Natural killer cell (primary cell): Measurements from ENCODE around the gene MEIOC. TPM values are rescaled to one million over a fixed set of nuclear protein-coding genes. Genes with fewer than 3 reads are reported as not detected.
A peak's percentile ranks its signal among the peaks of the same experiment; 100 is the strongest.

Experiments used
- ATAC-seq, 3 donors: fragments of 150-1000 bp in 2 of 3; fragments of 200-7000 bp in 1 of 3; cut with Tn5 transposase; 1 replicate in 1 of 3; 2 replicates in 2 of 3; pipeline ENCODE4 v1.10.0; 2021; ENCODE audit warnings: mild to moderate bottlenecking in 2 of 3, moderate library complexity in 2 of 3
- DNase-seq, 2 donors: peaks; one replicate each; pipeline versions ENCODE4 v3.0.0 to v3.0.0-alpha.2; 2013 to 2021; ENCODE audit warnings: mixed read lengths in 1 of 2
- H3K27ac ChIP-seq: one replicate; pipeline ENCODE4 v1.5.1; 2013; ENCODE audit warnings: mild to moderate bottlenecking, low read length
- H3K27me3 ChIP-seq: one replicate; pipeline ENCODE4 v1.6.1; 2013; ENCODE audit warnings: low read length; ENCODE audit not compliant: control insufficient read depth, insufficient read depth
- H3K36me3 ChIP-seq: one replicate; pipeline ENCODE4 v1.6.1; 2013; ENCODE audit warnings: low read length; ENCODE audit not compliant: control insufficient read depth, insufficient read depth
- H3K4me1 ChIP-seq: one replicate; pipeline ENCODE4 v1.6.1; 2013; ENCODE audit warnings: low read length; ENCODE audit not compliant: control insufficient read depth, insufficient read depth
- H3K4me3 ChIP-seq: one replicate; pipeline ENCODE4 v1.5.1; 2013; ENCODE audit warnings: low read length
- H3K9me3 ChIP-seq: one replicate; pipeline ENCODE4 v1.6.1; 2013; ENCODE audit warnings: low read length; ENCODE audit not compliant: control insufficient read depth, insufficient read depth
- H3K27ac Mint-ChIP-seq, 2 donors: one replicate each; pipeline ENCODE4 v1.8.0; 2022; ENCODE audit warnings: mild to moderate bottlenecking in 2 of 2, mixed read lengths in 2 of 2, moderate library complexity in 1 of 2
- H3K27me3 Mint-ChIP-seq, 2 donors: one replicate each; pipeline ENCODE4 v1.8.0; 2022; ENCODE audit warnings: low read depth in 2 of 2, mixed read lengths in 2 of 2
- H3K36me3 Mint-ChIP-seq: one replicate; pipeline ENCODE4 v1.8.0; 2022; ENCODE audit warnings: mixed read lengths
- H3K4me1 Mint-ChIP-seq, 2 donors: one replicate each; pipeline ENCODE4 v1.8.0; 2022; ENCODE audit warnings: mixed read lengths in 2 of 2
- H3K4me3 Mint-ChIP-seq: one replicate; pipeline ENCODE4 v1.8.0; 2022; ENCODE audit warnings: mild to moderate bottlenecking, moderate library complexity, mixed read lengths
- H3K9me3 Mint-ChIP-seq, 2 donors: one replicate each; pipeline ENCODE4 v1.8.0; 2022; ENCODE audit warnings: mixed read lengths in 2 of 2
- WGBS: methylation state at CpG from one replicate; pipeline ENCODE4 v1.1.7; 2013; ENCODE audit warnings: missing lambda C conversion rate; ENCODE audit not compliant: insufficient coverage; 5-methylcytosine and 5-hydroxymethylcytosine counted together
- intact Hi-C: fragments of 100-400 bp; cut with micrococcal nuclease; formaldehyde crosslinking; loops from one replicate; pipeline ENCODE4 v1.14.2; 2022
- total RNA-seq, 4 donors: library from RNA; stranded (reverse); fragments of 120-200 nt in 1 of 4; gene quantifications; one replicate each; pipeline versions ENCODE4 v1.2.3 to v1.2.4, GENCODE V29; 2013 to 2022
- TF ChIP-seq, protein P1 (sequence below): fragments of 200-600 bp; IDR thresholded peaks from one replicate; pipeline ENCODE4 v1.8.0; 2022; ENCODE audit warnings: antibody characterized with exemption

The MEIOC gene
- total RNA-seq, 3 donors from 2014 or later (not counting 1 experiment from before 2014, with no cell fraction given), result not detected

DNA sequence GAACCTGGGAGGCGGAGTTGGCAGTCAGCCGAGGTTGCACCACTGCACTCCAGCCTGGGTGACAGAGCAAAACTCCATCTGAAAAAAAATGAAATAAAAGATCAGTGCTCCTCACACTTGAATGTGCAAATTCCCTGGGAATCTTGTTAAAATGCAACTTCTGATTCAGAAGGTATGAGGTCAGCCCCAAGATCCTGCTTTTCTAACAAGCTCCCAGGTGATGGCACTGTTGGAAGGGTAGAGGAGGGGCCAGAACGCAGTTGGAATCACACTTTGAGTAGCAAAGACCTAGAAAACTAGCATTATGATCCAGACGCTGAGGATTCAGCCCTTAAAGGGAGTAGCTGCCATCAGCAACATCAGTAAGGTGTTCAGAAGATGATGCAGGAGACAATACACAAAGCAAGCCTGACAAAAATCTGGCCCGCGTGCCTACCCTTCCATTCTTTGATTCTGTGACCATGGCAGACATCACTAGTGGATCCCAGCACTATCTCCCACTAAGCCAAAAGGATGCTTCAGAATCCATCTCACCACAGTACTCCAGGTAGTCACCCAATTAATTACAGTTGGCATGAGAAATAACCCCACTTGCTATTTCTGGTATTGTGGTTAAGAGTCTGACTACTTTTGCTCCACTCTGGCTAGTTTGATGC, 33.1 kb upstream of the MEIOC start:
- no peaks in the 10 kb centered on the region for H3K36me3 Mint-ChIP-seq
- ATAC-seq (no peak), DNase-seq (no peak)
- no peaks in the 10 kb centered on the region for H3K9me3 ChIP-seq
- H3K36me3 ChIP-seq, result no peaks in the 10 kb centered on the region
- TF ChIP-seq, protein P1, sequence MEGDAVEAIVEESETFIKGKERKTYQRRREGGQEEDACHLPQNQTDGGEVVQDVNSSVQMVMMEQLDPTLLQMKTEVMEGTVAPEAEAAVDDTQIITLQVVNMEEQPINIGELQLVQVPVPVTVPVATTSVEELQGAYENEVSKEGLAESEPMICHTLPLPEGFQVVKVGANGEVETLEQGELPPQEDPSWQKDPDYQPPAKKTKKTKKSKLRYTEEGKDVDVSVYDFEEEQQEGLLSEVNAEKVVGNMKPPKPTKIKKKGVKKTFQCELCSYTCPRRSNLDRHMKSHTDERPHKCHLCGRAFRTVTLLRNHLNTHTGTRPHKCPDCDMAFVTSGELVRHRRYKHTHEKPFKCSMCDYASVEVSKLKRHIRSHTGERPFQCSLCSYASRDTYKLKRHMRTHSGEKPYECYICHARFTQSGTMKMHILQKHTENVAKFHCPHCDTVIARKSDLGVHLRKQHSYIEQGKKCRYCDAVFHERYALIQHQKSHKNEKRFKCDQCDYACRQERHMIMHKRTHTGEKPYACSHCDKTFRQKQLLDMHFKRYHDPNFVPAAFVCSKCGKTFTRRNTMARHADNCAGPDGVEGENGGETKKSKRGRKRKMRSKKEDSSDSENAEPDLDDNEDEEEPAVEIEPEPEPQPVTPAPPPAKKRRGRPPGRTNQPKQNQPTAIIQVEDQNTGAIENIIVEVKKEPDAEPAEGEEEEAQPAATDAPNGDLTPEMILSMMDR, result no peak
- intact Hi-C loops, result no loop called here
- no peak overlapping the region for H3K27ac ChIP-seq
- peaks cover 0 to 8% of the 10 kb centered on the region in 2 donors for H3K4me1 Mint-ChIP-seq
- peaks cover 4% of the 10 kb centered on the region for H3K4me1 ChIP-seq
- H3K4me3 Mint-ChIP-seq, result no peak overlapping the region
- peaks cover 3 to 6% of the 10 kb centered on the region in 2 donors for H3K27me3 Mint-ChIP-seq
- 87% methylated on average over 6 of the region's 6 CpGs for WGBS
- no peaks in the 10 kb centered on the region for H3K27me3 ChIP-seq
- H3K27ac Mint-ChIP-seq, result no peak overlapping the region
- H3K4me3 ChIP-seq, result no peak overlapping the region
- H3K9me3 Mint-ChIP-seq, result no peaks in the 10 kb centered on the region

- Histone ChIP-seq H3K4me1 (peaks cover 8% of the 10 kb centered on the region), H3K4me3 (no peak overlapping the region), H3K36me3 (no peaks in the 10 kb centered on the region), H3K27me3 (no peaks in the 10 kb centered on the region), H3K9me3 (no peaks in the 10 kb centered on the region), H3K27ac (peak overlapping the region; percentile 65)
- no peak for DNase-seq
- Mint-ChIP-seq H3K27me3 (peaks cover 3 to 6% of the 10 kb centered on the region in 2 donors), H3K27ac (peak overlapping the region in 1 of 2 donors; percentile 79), H3K36me3 (no peaks in the 10 kb centered on the region), H3K9me3 (no peaks in the 10 kb centered on the region), H3K4me3 (no peak overlapping the region), H3K4me1 (peaks cover 0 to 14% of the 10 kb centered on the region in 2 donors)
- TF ChIP-seq, protein P1, result no peak
- intact Hi-C loops, result no loop called here
- no peak for ATAC-seq
- WGBS, result 88% methylated on average over 6 of the region's 9 CpGs
Measured at GRCh38 chr17:44627513-44628242, 28.6 kb upstream of the MEIOC start.

GRCh38 chr17:44628243-44629188, 27.8 kb upstream of the MEIOC start:
- ATAC-seq, result peak in 2 of 3 donors; percentile 69

More at GRCh38 chr17:44628243-44629188, 27.8 kb upstream of the MEIOC start:
- no peaks in the 10 kb centered on the region for H3K9me3 Mint-ChIP-seq
- peak overlapping the region; percentile 53 for H3K4me3 Mint-ChIP-seq
- H3K4me1 Mint-ChIP-seq, result peaks cover 0 to 14% of the 10 kb centered on the region in 2 donors
- TF ChIP-seq, protein P1, result no peak
- peaks cover 3 to 7% of the 10 kb centered on the region in 2 donors for H3K27me3 Mint-ChIP-seq
- Histone ChIP-seq H3K36me3 (no peaks in the 10 kb centered on the region), H3K4me1 (peaks cover 8% of the 10 kb centered on the region), H3K27ac (peak overlapping the region; percentile 65), H3K27me3 (no peaks in the 10 kb centered on the region), H3K4me3 (peak overlapping the region; percentile 18), H3K9me3 (no peaks in the 10 kb centered on the region)
- no peaks in the 10 kb centered on the region for H3K36me3 Mint-ChIP-seq
- intact Hi-C loops, result no loop called here
- H3K27ac Mint-ChIP-seq, result peak overlapping the region; percentile 26 to 79
- 76% methylated on average over 34 of the region's 34 CpGs for WGBS
- no peak for DNase-seq
